LNCaP clone FGC (cell line): Measurements from ENCODE around the gene UTP18.

Experiments
- DNase-seq: peaks from one replicate; pipeline ENCODE4 v3.0.0-alpha.2; 2011; ENCODE audit warnings: low read depth
- H3K4me3 ChIP-seq: 2 replicates; pipeline ENCODE4 v1.5.1; 2011; ENCODE audit warnings: mild to moderate bottlenecking, low read depth, low read length, control low read depth
- CTCF ChIP-seq: IDR thresholded peaks from 2 replicates; pipeline ENCODE4 v1.5.1; 2012; ENCODE audit warnings: mild to moderate bottlenecking; ENCODE audit not compliant: control insufficient read depth, insufficient read depth; ENCODE audit errors: extremely low read depth

The UTP18 gene

GRCh38 chr17:51229889-51230288 is 30.5 kb upstream of the UTP18 start:
- DNase-seq = no peak
- H3K4me3 ChIP-seq = no peak overlapping the region
- no peak for TF ChIP-seq CTCF

GRCh38 chr17:51230306-51230705 is 30.0 kb upstream of the UTP18 start:
- H3K4me3 ChIP-seq = no peak overlapping the region
- DNase-seq = no peak
- TF ChIP-seq CTCF = no peak

- H3K4me3 ChIP-seq = no peak overlapping the region
- DNase-seq = no peak
- TF ChIP-seq CTCF = no peak
Measured at GRCh38 chr17:51231999-51232398, 28.3 kb upstream of the UTP18 start.

GRCh38 chr17:51234162-51234561 is 26.2 kb upstream of the UTP18 start:
- no peak for TF ChIP-seq CTCF
- no peak overlapping the region for H3K4me3 ChIP-seq
- DNase-seq = no peak

GRCh38 chr17:51238255-51238887 is 22.0 kb upstream of the UTP18 start:
- no peak overlapping the region for H3K4me3 ChIP-seq
- no peak for TF ChIP-seq CTCF
- no peak for DNase-seq

- no peak for DNase-seq
- no peak overlapping the region for H3K4me3 ChIP-seq
- TF ChIP-seq CTCF = no peak
Measured at GRCh38 chr17:51240275-51240674, 20.1 kb upstream of the UTP18 start.

- no peak overlapping the region for H3K4me3 ChIP-seq
- DNase-seq = no peak
- no peak for TF ChIP-seq CTCF
Measured at GRCh38 chr17:51244041-51244440, 16.3 kb upstream of the UTP18 start.
